OCI-M2 (cell line): ENCODE results near the gene DAAM1.
A peak's percentile ranks its signal among the peaks of the same experiment; 100 is the strongest.

Experiments
- DNase-seq: peaks from one replicate; lab custom pipeline; 2025; ENCODE audit not compliant: unreplicated experiment; lab: John Stamatoyannopoulos, UW

The DAAM1 gene

DNA sequence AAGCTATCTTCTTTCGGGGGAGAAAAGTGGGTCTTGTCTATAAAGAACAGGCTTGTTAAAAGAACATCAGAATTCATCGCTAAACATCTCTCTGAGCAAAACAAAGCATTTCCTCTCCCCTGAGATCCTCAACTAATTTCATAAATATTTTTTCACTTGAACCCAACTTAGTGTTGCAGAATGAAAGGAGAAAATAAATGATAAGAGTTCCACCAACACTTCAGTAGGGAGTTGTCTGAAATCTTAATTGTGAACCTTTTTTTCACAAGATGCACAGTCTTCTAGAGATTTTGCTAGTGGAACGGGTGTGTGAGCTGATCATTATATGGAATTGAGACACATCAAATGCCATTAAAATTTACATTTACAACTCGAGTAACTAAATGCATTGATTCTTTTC, 1.3 kb upstream of the DAAM1 start:
- DNase-seq = no peak

DNA sequence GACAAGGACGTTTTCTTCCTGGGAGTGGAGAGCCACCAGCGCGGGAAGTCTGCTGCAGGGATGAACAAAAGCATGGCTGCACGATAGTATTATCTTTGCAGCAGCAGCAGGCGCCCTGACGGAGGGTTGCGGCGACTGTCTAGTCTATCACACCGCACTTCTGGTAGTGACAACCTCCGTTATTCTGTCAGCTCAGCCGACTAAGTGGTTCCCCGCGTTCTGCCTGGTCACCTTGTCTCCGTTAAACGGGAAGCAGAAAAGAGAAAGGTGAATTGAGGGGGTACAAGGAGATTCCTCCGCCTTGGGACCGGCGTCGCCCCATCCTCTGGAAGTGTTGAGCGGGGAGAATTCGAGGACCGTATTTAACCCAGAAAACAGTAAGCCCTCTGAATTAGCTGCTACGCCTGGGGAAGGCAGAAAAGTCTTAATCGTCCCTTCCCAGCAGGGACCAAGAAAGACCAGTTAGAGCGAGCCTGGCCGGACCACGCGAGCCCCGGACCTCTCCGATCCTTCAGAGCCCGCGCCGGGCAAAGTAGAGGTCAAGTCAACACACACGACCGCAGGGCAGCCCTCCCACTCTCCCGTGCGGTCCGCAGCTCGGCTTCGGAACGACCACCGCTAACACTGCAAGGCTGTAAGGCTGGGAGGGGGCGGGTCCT, 536 bp upstream of the DAAM1 start:
- DNase-seq = peak; percentile 83

DNA sequence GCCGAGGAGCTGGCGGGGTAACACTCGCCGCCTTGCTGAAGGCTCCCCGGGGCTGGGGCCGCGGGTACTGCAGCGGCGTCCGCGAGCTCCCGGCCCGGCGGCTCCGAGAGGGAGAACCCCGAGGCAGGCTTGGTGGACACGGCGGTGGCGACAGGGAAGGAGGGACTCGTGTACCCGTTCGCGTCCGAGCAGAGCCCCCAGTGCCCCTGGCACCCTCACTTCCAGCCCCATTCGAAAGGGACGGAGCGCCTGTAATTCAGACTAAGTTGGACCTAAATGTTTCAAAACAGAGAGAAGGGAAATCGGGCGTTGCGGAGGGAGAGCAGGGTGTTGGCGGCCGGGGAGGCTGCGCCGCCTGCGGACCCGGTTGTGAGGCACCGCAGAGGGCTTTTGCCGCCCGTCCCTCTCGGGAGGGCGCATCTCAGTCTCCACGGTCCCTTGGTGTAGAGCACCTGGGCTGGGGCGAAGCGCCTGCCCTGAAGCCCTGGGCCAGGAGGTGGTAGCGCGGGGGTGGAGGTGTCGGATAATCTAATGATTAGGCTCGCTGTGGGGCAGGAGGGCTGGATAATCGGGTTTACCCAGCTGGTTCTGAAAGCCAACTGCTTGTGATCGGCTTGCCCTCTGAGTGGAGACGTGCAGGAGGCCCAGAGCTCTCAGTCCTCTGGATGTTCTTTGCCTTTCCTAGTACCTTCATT, 771 bp downstream of the DAAM1 start:
- DNase-seq = no peak

DNA sequence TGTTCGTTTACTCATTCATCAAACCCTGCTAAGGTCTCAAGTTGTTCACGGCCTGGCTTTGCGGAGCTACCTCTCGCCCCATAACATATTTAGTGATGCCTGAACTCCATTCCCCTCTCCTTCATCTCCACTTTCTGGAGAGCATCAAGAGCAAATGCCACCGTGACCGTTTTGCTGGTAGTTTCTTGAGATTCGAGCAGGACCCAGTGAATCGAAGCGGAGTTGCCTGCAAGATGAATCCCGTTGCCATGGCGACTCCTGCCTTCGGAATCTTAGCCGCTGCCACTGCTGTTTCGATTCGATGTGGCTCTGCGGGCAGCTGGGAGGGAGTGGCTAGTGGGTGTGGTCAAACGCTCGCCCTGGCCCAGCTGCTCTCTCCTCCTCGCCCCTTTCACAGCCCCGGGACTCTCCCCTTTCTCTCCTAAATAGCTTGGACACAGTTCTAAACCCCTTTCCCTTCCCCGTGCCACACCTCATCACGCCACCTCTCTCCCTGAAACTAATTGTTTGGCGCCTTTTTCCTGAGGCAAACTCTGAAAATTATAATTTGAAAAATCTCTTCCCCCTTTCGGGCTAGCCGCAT, 1.4 kb downstream of the DAAM1 start:
- peak; percentile 44 for DNase-seq

DNA sequence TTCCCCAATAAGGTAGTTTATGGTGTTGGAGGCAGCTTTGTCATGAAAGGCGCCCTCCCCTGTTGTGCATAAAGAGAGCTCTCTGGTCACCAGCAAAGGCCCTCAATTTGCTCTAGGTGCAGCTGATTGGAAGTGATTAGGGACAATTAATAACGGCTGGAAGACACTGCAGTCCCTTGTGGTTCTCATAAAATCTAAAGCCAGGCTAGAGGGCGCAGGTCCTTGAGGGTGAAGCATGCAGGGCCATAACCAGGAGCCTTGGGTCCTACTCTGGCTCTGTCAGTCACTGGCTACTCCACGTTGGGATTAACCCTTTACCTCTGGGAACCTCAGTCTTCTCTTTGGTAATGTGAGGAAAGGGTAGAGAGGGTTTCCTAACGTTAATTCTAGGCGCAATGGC, 1.9 kb downstream of the DAAM1 start:
- no peak for DNase-seq

DNA sequence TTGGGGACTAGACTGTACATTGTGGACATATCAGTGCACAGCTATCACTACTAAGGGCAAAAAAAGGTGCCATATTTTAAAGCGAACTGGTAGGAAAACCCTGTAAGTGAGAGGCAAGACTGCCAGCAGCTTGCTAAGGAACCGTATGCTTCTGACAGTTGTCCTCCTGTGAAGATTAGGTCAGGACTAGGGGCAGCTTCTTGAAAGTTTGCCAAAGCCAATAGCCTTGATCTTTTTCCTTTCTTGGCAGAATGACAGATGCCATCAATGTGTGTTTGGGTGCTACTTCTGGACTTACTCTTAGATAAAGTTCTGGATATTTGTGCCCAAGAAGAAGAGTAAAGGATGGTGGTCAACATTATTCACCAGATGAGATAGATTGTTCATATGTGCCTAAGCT, 7.4 kb downstream of the DAAM1 start:
- DNase-seq = no peak

DNA sequence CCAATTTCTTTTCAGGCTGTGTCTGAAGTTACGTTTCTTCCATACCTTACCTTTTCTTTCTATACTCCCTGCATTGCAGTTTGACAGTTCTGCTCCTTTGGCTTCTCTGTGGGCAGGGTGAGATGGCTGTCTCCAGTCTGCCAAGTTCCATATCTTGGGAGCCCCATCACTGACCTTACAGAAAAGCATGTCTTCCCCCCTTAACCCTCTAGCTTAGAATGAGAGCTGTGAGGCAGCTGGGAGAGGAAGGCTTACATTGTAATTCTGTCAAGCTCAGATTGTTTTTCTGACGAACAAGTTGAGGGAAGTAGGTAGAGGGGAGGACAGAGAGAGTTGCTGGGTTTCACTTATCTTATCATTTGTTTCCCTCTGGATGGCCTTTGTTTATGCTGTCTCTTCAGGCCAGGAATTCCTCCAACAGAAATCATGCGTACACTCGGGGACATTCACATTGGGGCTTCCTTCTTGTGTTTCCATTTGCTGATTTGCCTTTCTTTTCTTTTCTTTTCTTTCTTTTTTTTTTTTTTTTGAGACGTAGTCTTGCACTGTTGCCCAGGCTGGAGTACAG, 9.3 kb downstream of the DAAM1 start:
- DNase-seq = peak; percentile 62

DNA sequence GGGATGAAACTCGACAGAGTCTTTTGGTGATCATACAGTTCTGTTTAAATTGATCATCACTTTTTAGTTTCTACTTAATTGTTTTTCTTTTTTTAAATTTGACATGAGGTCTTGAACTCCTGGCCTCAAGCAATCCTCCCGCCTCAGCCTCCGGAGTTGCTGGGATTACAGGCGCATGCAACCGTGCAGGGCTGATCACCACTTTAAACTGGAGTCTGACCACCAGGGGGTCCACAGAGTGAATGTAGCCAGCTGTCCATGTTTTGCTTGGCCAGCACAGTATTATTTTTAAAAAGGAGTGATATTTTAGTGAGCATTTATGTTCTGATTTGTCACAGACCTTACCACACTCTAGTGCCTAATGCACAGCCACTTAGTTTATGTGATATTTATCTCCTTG, 10.7 kb downstream of the DAAM1 start:
- DNase-seq = no peak

DNA sequence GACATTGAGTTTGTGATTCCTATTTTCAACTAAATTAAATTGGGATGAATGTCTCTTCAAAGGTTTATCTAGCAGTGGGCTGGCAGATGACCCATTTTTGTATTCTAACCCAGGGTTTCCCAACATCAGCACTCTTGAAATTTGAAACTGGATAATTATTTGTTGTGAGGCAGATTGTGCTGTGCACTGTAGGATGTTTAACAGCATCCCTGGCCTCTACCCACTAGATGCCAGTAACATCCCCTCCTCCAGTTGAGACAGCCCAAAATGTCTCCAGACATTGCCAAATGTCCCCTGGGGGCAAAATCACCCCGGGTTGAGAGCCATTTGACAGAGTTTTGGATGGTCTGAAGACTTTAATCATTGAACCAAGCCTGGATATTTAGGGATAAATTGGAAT, 11.1 kb downstream of the DAAM1 start:
- DNase-seq = no peak

DNA sequence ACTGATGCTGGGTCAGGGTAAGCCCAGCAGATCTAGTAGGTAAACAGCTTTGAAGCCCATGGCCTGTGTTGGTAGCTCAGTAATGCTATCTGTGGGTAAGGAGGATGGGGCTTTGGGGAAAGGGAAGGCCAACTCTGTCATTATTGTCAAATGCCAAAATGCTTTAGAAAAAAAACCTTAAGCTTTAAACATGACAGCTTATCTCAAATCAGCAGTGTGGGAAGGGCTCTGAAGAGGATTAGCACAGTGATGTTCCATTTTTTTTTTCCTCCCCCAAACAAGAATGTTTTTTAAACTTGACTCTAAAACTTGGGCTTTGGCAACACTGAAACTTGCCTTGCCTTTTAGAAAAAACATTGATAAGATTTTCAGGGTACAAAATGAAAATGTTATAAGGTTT, 11.7 kb downstream of the DAAM1 start:
- no peak for DNase-seq

DNA sequence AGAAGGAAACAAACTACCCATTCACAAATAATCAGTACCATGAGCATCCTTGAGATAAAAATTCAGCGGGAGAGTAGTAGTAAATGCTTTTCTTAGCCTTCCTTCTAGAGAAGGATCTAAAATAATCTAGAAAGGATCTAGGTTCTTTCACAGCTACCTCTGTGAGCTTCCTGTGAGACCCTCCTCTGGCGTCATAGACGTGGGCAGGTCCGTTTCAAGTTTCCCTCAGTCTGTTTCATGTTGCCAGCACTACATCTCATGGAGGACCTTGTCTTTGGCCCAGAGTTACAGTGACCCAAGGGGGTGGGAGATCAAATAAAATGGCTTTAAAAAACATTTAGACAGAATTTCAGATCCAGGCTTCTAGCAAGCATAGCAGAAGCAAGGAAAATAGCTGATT, 13.6 kb downstream of the DAAM1 start:
- DNase-seq = no peak

DNA sequence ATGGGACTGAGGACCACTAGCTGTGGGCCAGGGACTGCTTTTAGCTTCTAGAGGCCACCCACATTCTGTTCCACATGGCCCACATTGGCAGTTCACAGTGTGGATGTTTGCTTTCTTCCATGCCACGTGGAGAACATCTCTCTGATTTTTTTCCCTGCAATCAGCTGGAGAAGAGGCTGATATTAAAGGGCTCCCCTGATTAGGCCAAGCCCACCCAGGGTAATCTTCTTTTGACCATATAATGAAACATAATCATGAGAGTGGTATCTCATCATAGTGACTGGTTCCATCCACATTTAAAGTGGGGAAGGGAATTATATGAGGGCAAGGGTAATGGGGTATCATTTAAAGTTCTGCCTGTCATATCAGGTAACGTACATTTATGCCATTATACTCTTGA, 15.8 kb downstream of the DAAM1 start:
- no peak for DNase-seq

DNA sequence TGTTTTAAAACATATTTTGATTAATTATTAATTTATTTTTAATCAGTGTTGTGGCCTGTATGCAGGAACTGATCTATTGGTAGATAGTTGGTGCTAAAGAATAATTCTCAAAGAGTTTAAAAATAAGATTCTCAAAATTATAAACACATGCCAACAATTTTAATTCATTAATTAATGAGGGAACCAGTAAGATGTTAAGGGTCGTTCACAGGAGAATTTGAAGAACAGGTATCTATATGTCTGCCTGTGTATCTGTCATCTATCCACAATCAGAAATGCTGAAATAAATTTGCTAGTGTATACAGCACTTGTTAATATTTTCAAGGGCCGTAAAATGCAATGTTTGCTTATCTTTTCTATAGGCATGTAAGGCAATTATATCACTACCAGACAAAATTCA, 18.4 kb downstream of the DAAM1 start:
- DNase-seq = no peak

DNA sequence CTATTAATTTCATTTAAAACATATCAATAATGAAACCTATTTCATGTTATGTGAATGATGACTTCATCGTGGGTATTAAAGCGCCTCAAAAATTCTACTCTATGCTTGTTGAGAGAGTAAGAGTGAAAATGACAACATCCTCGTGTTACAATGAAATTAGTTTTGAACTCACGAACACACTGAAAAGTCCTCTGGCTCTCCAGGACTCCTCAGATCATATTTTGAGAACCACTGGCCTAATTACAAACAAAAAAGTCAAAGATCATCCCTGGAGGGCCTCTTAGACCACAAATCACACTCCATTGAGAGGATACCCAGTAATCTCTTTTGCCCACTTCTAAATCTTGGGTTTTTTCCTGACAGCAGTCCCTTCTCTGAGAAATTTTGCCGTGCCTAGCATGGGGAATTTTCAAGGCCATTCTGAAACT, 19.1 kb downstream of the DAAM1 start:
- DNase-seq = no peak

DNA sequence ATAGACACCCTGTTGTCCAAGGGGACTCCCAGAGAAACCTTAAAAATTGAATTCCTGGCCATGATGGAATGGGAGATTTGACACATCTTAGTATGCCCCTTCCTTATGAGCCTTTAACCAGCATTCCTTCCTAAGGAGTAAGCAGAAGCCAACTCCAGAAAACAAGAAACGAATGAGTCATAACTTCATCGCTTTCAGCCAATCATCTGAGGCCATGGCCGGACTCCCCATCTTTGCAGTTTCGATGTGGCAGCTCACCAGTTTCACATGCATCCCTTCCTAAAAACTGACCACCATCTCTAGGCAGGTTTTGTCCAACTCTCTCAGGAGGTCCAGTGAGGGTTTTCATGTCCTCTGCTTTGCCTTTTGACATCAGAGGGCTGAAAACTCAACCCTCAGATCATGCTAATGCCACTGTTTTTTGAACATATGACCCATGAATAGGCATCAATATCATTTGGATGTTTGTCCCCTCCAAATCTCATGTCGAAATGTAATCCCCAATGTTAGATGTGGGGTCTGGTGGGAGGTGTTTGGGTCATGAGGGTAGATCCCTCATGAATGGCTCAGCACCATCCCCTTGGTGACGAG, 19.9 kb downstream of the DAAM1 start:
- no peak for DNase-seq

DNA sequence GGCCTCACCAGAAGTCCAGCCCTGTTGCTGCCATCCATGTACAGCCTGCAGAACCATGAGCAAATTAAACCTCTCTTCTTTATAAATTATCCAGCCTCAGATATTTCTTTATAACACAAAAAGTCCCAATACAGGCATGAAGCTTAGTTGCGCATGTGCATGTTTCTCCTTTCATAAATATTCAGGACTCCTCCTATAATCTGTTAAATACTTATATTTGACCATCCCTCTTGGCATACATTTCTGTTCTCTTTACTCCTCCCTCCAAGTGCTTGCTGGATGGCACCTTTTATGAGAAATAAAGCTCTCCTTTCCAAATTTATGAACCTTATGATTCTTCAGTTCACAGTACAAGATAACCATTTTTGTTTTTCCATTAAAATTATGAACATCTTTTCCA, 20.5 kb downstream of the DAAM1 start:
- no peak for DNase-seq

DNA sequence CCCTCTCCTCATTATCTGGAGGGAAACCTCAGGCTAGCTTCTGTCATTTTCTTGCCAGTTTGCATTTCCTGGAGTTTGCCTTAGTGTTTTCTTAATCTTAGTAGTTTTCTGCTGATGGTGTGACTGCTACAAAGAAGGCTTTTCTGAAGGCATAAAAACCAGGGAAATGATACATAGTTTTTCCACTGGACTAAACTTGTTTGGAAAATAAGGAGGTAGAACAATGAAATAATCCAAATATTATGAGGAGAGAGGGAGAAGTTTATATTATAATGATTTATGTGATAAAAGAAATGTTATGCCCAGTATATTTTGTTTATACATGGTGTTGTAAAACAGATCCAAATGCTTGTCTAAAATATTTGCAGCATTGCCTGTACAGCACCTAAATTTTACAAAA, 22.2 kb downstream of the DAAM1 start:
- DNase-seq = no peak

DNA sequence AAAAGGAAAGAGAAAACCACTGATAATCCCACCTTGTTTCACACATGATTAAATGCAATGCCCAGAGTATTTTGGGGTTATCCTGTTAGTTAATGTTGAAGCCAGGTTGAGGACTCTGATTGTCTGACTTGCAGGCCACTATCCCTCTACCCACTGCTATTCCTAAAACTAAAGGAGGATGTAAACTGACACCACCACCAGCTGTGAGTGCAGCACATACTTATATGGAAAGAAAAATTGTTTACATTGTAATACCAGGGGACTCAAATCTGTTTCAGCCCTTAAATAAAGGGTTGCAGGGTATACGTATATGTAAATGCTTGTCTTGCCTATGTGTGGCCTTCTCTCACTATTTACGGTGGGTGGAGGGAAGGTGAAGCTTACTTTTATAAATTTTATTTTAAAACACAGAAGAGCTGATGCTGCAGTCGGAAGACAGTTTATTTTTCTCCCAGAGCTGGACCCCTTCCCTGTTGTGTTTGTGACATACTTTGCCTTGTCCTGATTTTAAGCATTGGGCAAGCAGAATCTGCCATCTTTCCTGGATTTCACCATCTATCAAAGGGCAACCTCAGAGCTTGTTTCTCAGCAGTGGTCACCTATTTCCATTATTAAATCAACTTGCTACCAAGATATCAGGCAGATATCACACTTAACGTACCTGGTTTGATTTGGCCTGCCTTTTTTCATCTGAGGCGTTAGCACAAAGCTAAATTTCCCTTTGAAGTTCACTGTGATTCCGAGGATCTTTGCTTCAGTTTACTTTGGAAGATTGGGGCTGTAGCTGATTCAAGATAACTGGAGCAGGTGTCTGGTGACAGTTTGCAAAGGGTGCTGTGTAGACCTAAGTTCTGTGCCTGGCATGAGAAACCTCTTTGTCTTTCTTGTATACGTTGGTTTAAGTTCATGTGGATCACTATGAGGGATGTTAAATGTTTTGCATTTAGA, 25.2 kb downstream of the DAAM1 start:
- no peak for DNase-seq

DNA sequence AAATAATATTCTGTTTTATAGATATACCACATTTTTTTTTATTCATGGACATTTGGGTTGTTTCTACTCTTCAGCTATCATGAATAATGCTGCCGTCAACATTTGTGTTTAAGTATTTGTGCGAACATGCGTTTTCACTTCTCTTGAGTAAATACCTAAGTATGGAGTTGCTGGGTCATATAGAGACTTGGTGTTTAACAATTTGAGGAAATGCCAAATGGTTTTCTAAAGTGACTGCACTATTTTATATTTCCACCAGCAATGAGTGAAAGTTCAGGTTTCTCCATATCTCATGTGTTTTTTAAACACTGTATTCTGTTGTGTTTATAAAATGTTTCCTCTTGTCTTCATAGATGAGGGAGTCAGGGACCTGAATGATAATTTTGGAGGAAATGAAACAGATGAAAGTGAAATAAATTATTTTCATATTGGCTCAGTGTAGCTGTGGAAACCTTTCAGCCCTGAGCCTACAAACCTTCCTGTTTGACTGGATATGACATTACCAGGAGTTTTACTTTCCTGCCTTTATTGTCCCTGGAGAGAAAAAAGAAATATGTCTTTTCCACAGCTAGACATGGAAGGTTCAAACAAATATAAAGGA, 26.3 kb downstream of the DAAM1 start:
- no peak for DNase-seq

DNA sequence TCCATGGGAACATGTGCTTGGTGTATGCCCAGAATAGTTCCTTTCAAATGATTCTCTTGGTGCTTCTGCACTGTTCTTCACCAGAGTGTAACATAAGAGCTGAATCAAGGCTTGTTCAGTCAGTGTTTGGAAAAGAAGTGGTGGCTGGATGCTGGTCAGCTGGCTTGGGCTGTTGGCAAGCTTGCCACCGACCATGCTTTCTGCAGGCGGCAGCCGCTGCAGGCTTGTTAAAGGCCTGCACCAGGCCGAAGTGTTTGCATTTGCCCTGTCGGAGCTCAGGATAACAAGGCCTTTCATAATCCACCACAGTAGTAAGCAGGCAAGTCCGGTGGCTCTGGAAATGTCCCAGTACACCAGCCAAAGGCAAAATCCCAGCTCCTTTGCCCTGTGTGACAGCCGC, 26.9 kb downstream of the DAAM1 start:
- no peak for DNase-seq
